PC-3 (cell line): ENCODE measurements around the gene DUSP18.

Experiments used
- CTCF ChIP-seq: fragments of 300-600 bp; sonication (generic); conservative IDR thresholded peaks from 2 replicates; pipeline ENCODE4 v1.5.1; 2017; ENCODE audit warnings: antibody characterized with exemption, low read depth, mild to moderate bottlenecking, low read length
- EZH2 ChIP-seq: fragments of 300-600 bp; sonication (generic); IDR thresholded peaks from one replicate; pipeline ENCODE4 v1.6.1; 2017; ENCODE audit warnings: antibody characterized with exemption, mild to moderate bottlenecking, low read length; ENCODE audit not compliant: unreplicated experiment
- EZH2phosphoT487 ChIP-seq: fragments of 300-600 bp; sonication (generic); IDR thresholded peaks from 2 replicates; pipeline ENCODE4 v1.6.1; 2018; ENCODE audit warnings: mild to moderate bottlenecking, antibody characterized with exemption, low read length, borderline replicate concordance

GRCh38 chr22:30694640-30695350, 27.1 kb upstream of the DUSP18 start, which contains the start of gene OSBP2:
- TF ChIP-seq EZH2 (no peak), CTCF (no peak), EZH2phosphoT487 (no peak)
